DOHH2 (cell line): Measurements from ENCODE around the gene AP5S1.

Experiments
- H3F3A ChIP-seq: fragments of 200-600 bp; sonication (generic), shearing (Covaris generic); 2 replicates; pipeline ENCODE4 v1.6.0; 2016; ENCODE audit warnings: antibody characterized with exemption, mild to moderate bottlenecking; ENCODE audit not compliant: control insufficient read depth, insufficient read depth
- H3K27ac ChIP-seq: fragments of 200-600 bp; sonication (generic); 2 replicates; pipeline ENCODE4 v1.5.1; 2014; ENCODE audit warnings: low read depth, mild to moderate bottlenecking, low read length, moderate library complexity
- H3K27me3 ChIP-seq: fragments of 200-600 bp; sonication (generic); 2 replicates; pipeline ENCODE4 v1.6.1; 2014; ENCODE audit warnings: mild to moderate bottlenecking, low read length, mixed read lengths; ENCODE audit not compliant: control insufficient read depth
- H3K36me3 ChIP-seq: fragments of 200-600 bp; sonication (generic); 2 replicates; pipeline ENCODE4 v1.6.1; 2014; ENCODE audit warnings: mild to moderate bottlenecking, low read length, moderate library complexity, mixed read lengths; ENCODE audit not compliant: control insufficient read depth
- H3K4me1 ChIP-seq: fragments of 200-600 bp; sonication (generic); 2 replicates; pipeline ENCODE4 v1.6.1; 2014; ENCODE audit warnings: mild to moderate bottlenecking, low read length, mixed read lengths; ENCODE audit not compliant: control insufficient read depth
- H3K4me2 ChIP-seq: fragments of 200-600 bp; sonication (generic); 2 replicates; pipeline ENCODE4 v1.6.0; 2014; ENCODE audit warnings: mild to moderate bottlenecking, low read length, moderate library complexity
- H3K4me3 ChIP-seq: fragments of 200-600 bp; sonication (generic); 2 replicates; pipeline ENCODE4 v1.5.1; 2014; ENCODE audit warnings: mild to moderate bottlenecking, low read length, mixed read lengths
- H3K79me2 ChIP-seq: fragments of 200-600 bp; sonication (generic); 2 replicates; pipeline ENCODE4 v1.6.1; 2014; ENCODE audit warnings: mild to moderate bottlenecking, low read length, mixed read lengths; ENCODE audit not compliant: control insufficient read depth
- H3K9me2 ChIP-seq: fragments of 200-600 bp; sonication (generic); replicated peaks from 2 replicates; pipeline ENCODE4 v1.6.1; 2014; ENCODE audit warnings: mild to moderate bottlenecking, low read length, mixed read lengths; ENCODE audit not compliant: control insufficient read depth
- H3K9me3 ChIP-seq: fragments of 200-600 bp; sonication (generic); 2 replicates; pipeline ENCODE4 v1.6.1; 2014; ENCODE audit warnings: antibody characterized with exemption, low read length, mixed read lengths; ENCODE audit not compliant: control insufficient read depth, insufficient read depth
- H4K20me1 ChIP-seq: fragments of 200-600 bp; sonication (generic); 2 replicates; pipeline ENCODE4 v1.6.0; 2014; ENCODE audit warnings: low read depth, mild to moderate bottlenecking, antibody characterized with exemption, low read length, moderate library complexity; ENCODE audit not compliant: control insufficient read depth, insufficient read depth
- CTCF ChIP-seq: fragments of 200-600 bp; sonication (generic); IDR thresholded peaks from one replicate; pipeline ENCODE4 v1.5.1; 2014; ENCODE audit warnings: antibody characterized with exemption, mild to moderate bottlenecking, low read depth, low read length; ENCODE audit not compliant: poor library complexity, severe bottlenecking
- EZH2phosphoT487 ChIP-seq: fragments of 200-600 bp; sonication (generic); IDR thresholded peaks from 2 replicates; pipeline ENCODE4 v1.6.1; 2017; ENCODE audit warnings: borderline replicate concordance, mild to moderate bottlenecking, antibody characterized with exemption, low read length, moderate library complexity, mixed read lengths

AP5S1 gene

DNA sequence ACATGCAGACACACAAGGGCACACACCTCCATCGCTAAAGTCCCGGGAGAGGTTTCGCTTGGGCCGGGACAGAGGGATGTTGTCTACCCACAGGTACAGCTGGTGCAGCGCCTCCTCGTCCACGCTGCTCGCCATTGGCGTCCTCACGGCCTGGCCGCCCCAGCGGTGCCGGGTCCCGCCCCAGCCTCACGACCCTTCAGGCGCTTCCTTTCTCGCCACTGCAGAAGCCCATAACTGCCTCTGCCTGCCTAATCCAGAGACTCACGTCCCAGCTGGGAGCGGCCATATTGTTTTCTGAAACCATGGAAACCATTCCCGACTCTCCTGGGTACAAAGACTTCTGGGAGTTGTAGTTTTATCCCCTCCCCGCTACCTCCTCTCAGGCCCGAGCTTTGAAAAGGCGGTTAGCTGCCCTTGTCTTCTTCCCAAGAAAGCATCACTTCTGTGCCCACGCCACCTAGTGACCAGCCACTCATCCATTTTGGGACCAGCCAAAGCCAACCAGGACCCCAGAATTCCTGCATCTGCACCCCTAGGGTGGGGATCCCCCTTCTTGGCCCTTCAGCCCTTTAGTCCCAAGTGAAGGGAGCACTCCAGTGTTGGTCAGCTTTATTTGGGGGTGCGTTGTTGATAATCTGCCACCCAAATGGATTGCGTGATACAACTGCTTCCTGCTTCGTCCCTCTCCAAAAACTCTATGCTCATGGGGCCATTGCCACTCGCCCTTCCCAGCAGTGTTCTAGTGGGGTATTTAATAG is 39.0 kb upstream of the AP5S1 start, which contains the start of gene SPEF1:
TSS of gene SPEF1 (minus strand) at position 296 of the 758 bp plus-strand sequence. CDS start at position 135, 161 bp downstream.
- TF ChIP-seq CTCF (peak; percentile 52), EZH2phosphoT487 (no peak)
- Histone ChIP-seq H3K27me3 (peaks cover 24% of the 10 kb centered on the region), H3K9me2 (no peaks in the 10 kb centered on the region), H3K9me3 (no peaks in the 10 kb centered on the region), H3K4me1 (peaks cover 63% of the 10 kb centered on the region), H3K4me3 (peak within 1 kb of the TSS; percentile 42), H3K36me3 (peaks cover 21% of the 10 kb centered on the region), H3F3A (peaks cover 7% of the 10 kb centered on the region; the same call in 1 of the 2 replicates), H3K27ac (no peak within 1 kb of the TSS), H3K79me2 (peaks cover 31% of the 10 kb centered on the region), H4K20me1 (peaks cover 9% of the 10 kb centered on the region; the same call in 1 of the 2 replicates), H3K4me2 (peak within 1 kb of the TSS; percentile 48)

- no peak overlapping the region for H3K27ac ChIP-seq
- TF ChIP-seq EZH2phosphoT487 (no peak), CTCF (no peak)
Measured at GRCh38 chr20:3782597-3782996, 37.8 kb upstream of the AP5S1 start.

GRCh38 chr20:3783068-3783489 is 37.3 kb upstream of the AP5S1 start:
- H3K4me1 ChIP-seq = peaks cover 60% of the 10 kb centered on the region

More at GRCh38 chr20:3782597-3782996, 37.8 kb upstream of the AP5S1 start:
- no peaks in the 10 kb centered on the region for H3K9me2 ChIP-seq
- H3F3A ChIP-seq = peaks cover 7% of the 10 kb centered on the region; the same call in 1 of the 2 replicates
- peaks cover 39% of the 10 kb centered on the region for H3K79me2 ChIP-seq
- H3K4me3 ChIP-seq = no peak overlapping the region
- H3K27me3 ChIP-seq = peaks cover 22% of the 10 kb centered on the region
- peaks cover 60% of the 10 kb centered on the region for H3K4me1 ChIP-seq
- H3K4me2 ChIP-seq = no peak overlapping the region
- no peaks in the 10 kb centered on the region for H3K9me3 ChIP-seq
- peaks cover 9% of the 10 kb centered on the region; the same call in 1 of the 2 replicates for H4K20me1 ChIP-seq
- H3K36me3 ChIP-seq = peaks cover 21% of the 10 kb centered on the region

More at GRCh38 chr20:3783068-3783489, 37.3 kb upstream of the AP5S1 start:
- Histone ChIP-seq H3K9me2 (no peaks in the 10 kb centered on the region), H3K4me3 (no peak overlapping the region), H4K20me1 (peaks cover 9% of the 10 kb centered on the region; the same call in 1 of the 2 replicates), H3K79me2 (peaks cover 40% of the 10 kb centered on the region), H3K9me3 (no peaks in the 10 kb centered on the region), H3F3A (peaks cover 7% of the 10 kb centered on the region; the same call in 1 of the 2 replicates), H3K4me2 (peak overlapping the region; percentile 22; the same call in 1 of the 2 replicates), H3K36me3 (peaks cover 21% of the 10 kb centered on the region), H3K27me3 (peaks cover 17% of the 10 kb centered on the region), H3K27ac (no peak overlapping the region)
- no peak for TF ChIP-seq CTCF
- no peak for TF ChIP-seq EZH2phosphoT487
